Measurements from ENCODE around the gene COPS2. TPM values are rescaled to one million over a fixed set of nuclear protein-coding genes. Genes with fewer than 3 reads are reported as not detected.
"Not testable (repeated sequence)": the region's sequence is repeated elsewhere in the genome, so short reads cannot be mapped to it uniquely, and the experiment has no call there.

The COPS2 gene

GRCh38 chr15:49082960-49083359 lies 72.4 kb downstream of the COPS2 start:
- Histone ChIP-seq H3K9ac (ENCODE audit: low read length) (no peak overlapping the region), H3K23ac (ENCODE audit: low read length) (no peak overlapping the region), H3K18ac (ENCODE audit: low read length) (no peak overlapping the region), H4K8ac (ENCODE audit: low read depth, low read length) (no peak overlapping the region), H3K4me3 (ENCODE audit: low read length) (no peak overlapping the region), H3K4me2 (ENCODE audit: low read length) (no peak overlapping the region), H3K27ac (ENCODE audit: low read depth, low read length) (no peak overlapping the region), H3K79me1 (ENCODE audit: low read length) (no peaks in the 10 kb centered on the region), H2BK15ac (replicated peaks; ENCODE audit: low read depth) (no peak overlapping the region), H3K4ac (ENCODE audit: low read depth, low read length) (no peak overlapping the region), H3K56ac (ENCODE audit: low read length) (no peak overlapping the region), H2AK5ac (ENCODE audit: low read length) (no peak overlapping the region), H3K27me3 (ENCODE audit: insufficient read depth, low read length, poor library complexity) (no peaks in the 10 kb centered on the region), H3K4me1 (ENCODE audit: control insufficient read depth, low read depth, low read length) (no peaks in the 10 kb centered on the region), H2BK5ac (ENCODE audit: low read length) (no peak overlapping the region), H3K79me2 (ENCODE audit: control insufficient read depth, insufficient read depth, low read length) (no peaks in the 10 kb centered on the region), H4K5ac (ENCODE audit: low read length) (no peak overlapping the region), H3K36me3 (ENCODE audit: control insufficient read depth, insufficient read depth, low read length) (no peaks in the 10 kb centered on the region), H2BK120ac (ENCODE audit: low read depth, low read length) (no peak overlapping the region)
- no peak for DNase-seq
- WGBS (ENCODE audit: extremely low coverage, insufficient coverage, low lambda C conversion rate) = no CpG with 5 or more reads among the region's 1 CpG

GRCh38 chr15:49079340-49080039 lies 75.9 kb downstream of the COPS2 start:
- H2BK120ac ChIP-seq (ENCODE audit: low read depth, low read length) = no peak overlapping the region
- no peaks in the 10 kb centered on the region for H3K79me1 ChIP-seq (ENCODE audit: low read length)
- H3K4me1 ChIP-seq (ENCODE audit: control insufficient read depth, low read depth, low read length) = no peaks in the 10 kb centered on the region
- no peak overlapping the region for H2BK5ac ChIP-seq (ENCODE audit: low read length)
- peak; percentile 50 for DNase-seq
- H3K4me2 ChIP-seq (ENCODE audit: low read length) = no peak overlapping the region
- no CpG with 5 or more reads among the region's 23 CpGs for WGBS (ENCODE audit: extremely low coverage, insufficient coverage, low lambda C conversion rate)
- no peak overlapping the region for H2BK15ac ChIP-seq (replicated peaks; ENCODE audit: low read depth)
- no peak overlapping the region for H3K23ac ChIP-seq (ENCODE audit: low read length)
- no peak overlapping the region for H3K27ac ChIP-seq (ENCODE audit: low read depth, low read length)
- no peak overlapping the region for H3K4ac ChIP-seq (ENCODE audit: low read depth, low read length)
- H3K4me3 ChIP-seq (ENCODE audit: low read length) = no peak overlapping the region
- no peaks in the 10 kb centered on the region for H3K36me3 ChIP-seq (ENCODE audit: control insufficient read depth, insufficient read depth, low read length)
- no peak overlapping the region for H3K9ac ChIP-seq (ENCODE audit: low read length)
- H3K27me3 ChIP-seq (ENCODE audit: insufficient read depth, low read length, poor library complexity) = no peaks in the 10 kb centered on the region
- no peak overlapping the region for H2AK5ac ChIP-seq (ENCODE audit: low read length)
- no peak overlapping the region for H3K56ac ChIP-seq (ENCODE audit: low read length)
- H3K79me2 ChIP-seq (ENCODE audit: control insufficient read depth, insufficient read depth, low read length) = no peaks in the 10 kb centered on the region
- no peak overlapping the region for H4K8ac ChIP-seq (ENCODE audit: low read depth, low read length)
- no peak overlapping the region for H3K18ac ChIP-seq (ENCODE audit: low read length)
- H4K5ac ChIP-seq (ENCODE audit: low read length) = no peak overlapping the region

GRCh38 chr15:49075881-49076280 lies 79.5 kb downstream of the COPS2 start:
- Histone ChIP-seq H3K27me3 (ENCODE audit: insufficient read depth, low read length, poor library complexity) (no peaks in the 10 kb centered on the region), H3K27ac (ENCODE audit: low read depth, low read length) (no peak overlapping the region), H3K23ac (ENCODE audit: low read length) (no peak overlapping the region), H3K36me3 (ENCODE audit: control insufficient read depth, insufficient read depth, low read length) (no peaks in the 10 kb centered on the region), H3K56ac (ENCODE audit: low read length) (no peak overlapping the region), H3K79me2 (ENCODE audit: control insufficient read depth, insufficient read depth, low read length) (no peaks in the 10 kb centered on the region), H3K4ac (ENCODE audit: low read depth, low read length) (no peak overlapping the region), H2AK5ac (ENCODE audit: low read length) (no peak overlapping the region), H3K9ac (ENCODE audit: low read length) (no peak overlapping the region), H4K8ac (ENCODE audit: low read depth, low read length) (no peak overlapping the region), H3K18ac (ENCODE audit: low read length) (no peak overlapping the region), H4K5ac (ENCODE audit: low read length) (no peak overlapping the region), H2BK15ac (replicated peaks; ENCODE audit: low read depth) (no peak overlapping the region), H3K79me1 (ENCODE audit: low read length) (no peaks in the 10 kb centered on the region), H3K4me3 (ENCODE audit: low read length) (no peak overlapping the region), H3K4me1 (ENCODE audit: control insufficient read depth, low read depth, low read length) (no peaks in the 10 kb centered on the region), H3K4me2 (ENCODE audit: low read length) (no peak overlapping the region), H2BK5ac (ENCODE audit: low read length) (no peak overlapping the region), H2BK120ac (ENCODE audit: low read depth, low read length) (no peak overlapping the region)
- DNase-seq = no peak

DNA sequence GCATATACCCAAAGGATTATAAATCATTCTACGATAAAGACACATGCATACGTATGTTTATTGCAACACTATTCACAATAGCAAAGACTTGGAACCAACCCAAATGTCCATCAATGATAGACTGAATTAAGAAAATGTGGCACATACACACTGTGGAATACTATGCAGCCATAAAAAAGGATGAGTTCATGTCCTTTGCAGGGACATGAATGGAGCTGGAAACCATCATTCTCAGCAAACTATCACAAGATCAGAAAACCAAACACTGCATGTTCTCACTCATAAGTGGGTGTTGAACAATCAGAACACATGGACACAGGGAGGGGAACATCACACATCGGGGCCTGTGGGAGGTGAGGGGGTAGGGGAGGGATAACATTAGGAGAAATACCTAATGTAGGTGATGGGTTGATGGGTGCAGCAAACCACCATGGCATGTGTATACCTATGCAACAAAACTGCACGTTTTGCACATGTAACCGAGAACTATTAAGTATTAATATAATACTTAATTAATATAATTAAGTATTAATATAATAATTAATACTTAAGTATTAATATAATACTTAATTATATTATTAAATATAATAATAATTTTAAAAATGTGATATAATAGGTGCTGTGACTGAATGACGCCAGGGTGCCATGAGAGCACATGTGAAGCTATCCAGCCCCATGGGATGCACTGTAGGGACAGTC lies 80.7 kb downstream of the COPS2 start:
- not testable (repeated sequence) for H3K56ac ChIP-seq (ENCODE audit: low read length); H4K5ac ChIP-seq (ENCODE audit: low read length); H3K4ac ChIP-seq (ENCODE audit: low read depth, low read length); H2BK5ac ChIP-seq (ENCODE audit: low read length); H3K18ac ChIP-seq (ENCODE audit: low read length); H3K4me2 ChIP-seq (ENCODE audit: low read length); H4K8ac ChIP-seq (ENCODE audit: low read depth, low read length); H2AK5ac ChIP-seq (ENCODE audit: low read length); H3K79me1 ChIP-seq (ENCODE audit: low read length); H3K27ac ChIP-seq (ENCODE audit: low read depth, low read length); H3K36me3 ChIP-seq (ENCODE audit: control insufficient read depth, insufficient read depth, low read length); H2BK15ac ChIP-seq (replicated peaks; ENCODE audit: low read depth); H3K4me3 ChIP-seq (ENCODE audit: low read length); H2BK120ac ChIP-seq (ENCODE audit: low read depth, low read length); H3K23ac ChIP-seq (ENCODE audit: low read length); DNase-seq; H3K4me1 ChIP-seq (ENCODE audit: control insufficient read depth, low read depth, low read length); H3K27me3 ChIP-seq (ENCODE audit: insufficient read depth, low read length, poor library complexity); H3K9ac ChIP-seq (ENCODE audit: low read length); H3K79me2 ChIP-seq (ENCODE audit: control insufficient read depth, insufficient read depth, low read length)
- WGBS (ENCODE audit: extremely low coverage, insufficient coverage, low lambda C conversion rate) = no CpG with 5 or more reads among the region's 6 CpGs

Small RNA genes lying within 50 kb of the gene (small RNA-seq; reads per million reads assigned to genes)
- not detected for gene MIR4716 (ENCODE audit: insufficient read depth)
- not detected for gene RF00019 (ENCODE audit: insufficient read depth)
- not detected for gene RN7SL307P (ENCODE audit: insufficient read depth)
